Spinal cord (tissue), 10 donors: ENCODE results near the gene ZBTB38. TPM values are rescaled to one million over a fixed set of nuclear protein-coding genes. Genes with fewer than 3 reads are reported as not detected.

Experiments
- DNase-seq, 6 donors: peaks; one replicate each; pipeline versions ENCODE4 v3.0.0 to v3.0.0-alpha.2; 2013 to 2015; ENCODE audit warnings: low spot score in 6 of 6, low read depth in 4 of 6
- H3K27ac ChIP-seq: one replicate; pipeline ENCODE4 v1.5.1; 2013; ENCODE audit warnings: low read depth, low read length, control low read depth
- H3K27me3 ChIP-seq: one replicate; pipeline ENCODE4 v1.6.1; 2013; ENCODE audit warnings: low read length; ENCODE audit not compliant: control insufficient read depth, insufficient read depth
- H3K36me3 ChIP-seq: one replicate; pipeline ENCODE4 v1.6.1; 2013; ENCODE audit warnings: low read length; ENCODE audit not compliant: control insufficient read depth, insufficient read depth
- H3K4me1 ChIP-seq: one replicate; pipeline ENCODE4 v1.6.1; 2013; ENCODE audit warnings: low read length; ENCODE audit not compliant: control insufficient read depth, insufficient read depth
- H3K4me3 ChIP-seq: one replicate; pipeline ENCODE4 v1.5.1; 2013; ENCODE audit warnings: low read depth, low read length, control low read depth
- H3K9me3 ChIP-seq: one replicate; pipeline ENCODE4 v1.6.1; 2013; ENCODE audit warnings: low read length; ENCODE audit not compliant: control insufficient read depth, insufficient read depth
- WGBS: methylation state at CpG from one replicate; pipeline ENCODE4 v1.1.5; 2013; ENCODE audit warnings: missing lambda C conversion rate; ENCODE audit not compliant: insufficient coverage; 5-methylcytosine and 5-hydroxymethylcytosine counted together
- long read RNA-seq, 4 donors: transcript quantifications; one replicate each; lab custom pipeline, GENCODE V29; 2026
- polyA plus RNA-seq, 2 donors: library from polyadenylated mRNA; unstranded; fragments of 120-200 nt; gene quantifications; one replicate each; pipeline ENCODE4 v1.2.1, GENCODE V29; 2013; ENCODE audit not compliant: insufficient read length in 2 of 2
- total RNA-seq, 2 donors: library from RNA; depleted of rRNA in 1 of 2; stranded (reverse); fragments of 120-200 nt in 1 of 2; fragments of >200 nt in 1 of 2; gene quantifications; one replicate each; pipeline versions ENCODE4 v1.2.3 to v1.2.4, GENCODE V29; 2013 to 2014
- donor health status: healthy.

ZBTB38 gene
- total RNA-seq = 100 to 1,000 TPM in 1 of 2 donors, 10 to 100 TPM in 1; 76.8 to 118 TPM
- 10 to 100 TPM; 39.1 to 51.6 TPM for polyA plus RNA-seq
- long read RNA-seq, donor 1, transcript ZBTB38-201 (1 exons, 3,588 nt) = major isoform, 8 of 12 reads
- long read RNA-seq, donor 1, partial matches to known transcripts = 0 of 12 reads
- long read RNA-seq, donor 1, other reads (novel, unspliced or antisense) = 0 of 12 reads
- long read RNA-seq, donor 2, partial matches to known transcripts = 0 of 5 reads
- long read RNA-seq, donor 2, other reads (novel, unspliced or antisense) = 0 of 5 reads
- long read RNA-seq, donor 3, transcript ZBTB38-201 (1 exons, 3,588 nt) = major isoform, 13 of 17 reads
- long read RNA-seq, donor 3, partial matches to known transcripts = 0 of 17 reads
- long read RNA-seq, donor 3, other reads (novel, unspliced or antisense) = 0 of 17 reads
- long read RNA-seq, donor 4, transcript ZBTB38-201 (1 exons, 3,588 nt) = major isoform, 28 of 37 reads
- long read RNA-seq, donor 4, partial matches to known transcripts = 0 of 37 reads
- long read RNA-seq, donor 4, other reads (novel, unspliced or antisense) = 0 of 37 reads

DNA sequence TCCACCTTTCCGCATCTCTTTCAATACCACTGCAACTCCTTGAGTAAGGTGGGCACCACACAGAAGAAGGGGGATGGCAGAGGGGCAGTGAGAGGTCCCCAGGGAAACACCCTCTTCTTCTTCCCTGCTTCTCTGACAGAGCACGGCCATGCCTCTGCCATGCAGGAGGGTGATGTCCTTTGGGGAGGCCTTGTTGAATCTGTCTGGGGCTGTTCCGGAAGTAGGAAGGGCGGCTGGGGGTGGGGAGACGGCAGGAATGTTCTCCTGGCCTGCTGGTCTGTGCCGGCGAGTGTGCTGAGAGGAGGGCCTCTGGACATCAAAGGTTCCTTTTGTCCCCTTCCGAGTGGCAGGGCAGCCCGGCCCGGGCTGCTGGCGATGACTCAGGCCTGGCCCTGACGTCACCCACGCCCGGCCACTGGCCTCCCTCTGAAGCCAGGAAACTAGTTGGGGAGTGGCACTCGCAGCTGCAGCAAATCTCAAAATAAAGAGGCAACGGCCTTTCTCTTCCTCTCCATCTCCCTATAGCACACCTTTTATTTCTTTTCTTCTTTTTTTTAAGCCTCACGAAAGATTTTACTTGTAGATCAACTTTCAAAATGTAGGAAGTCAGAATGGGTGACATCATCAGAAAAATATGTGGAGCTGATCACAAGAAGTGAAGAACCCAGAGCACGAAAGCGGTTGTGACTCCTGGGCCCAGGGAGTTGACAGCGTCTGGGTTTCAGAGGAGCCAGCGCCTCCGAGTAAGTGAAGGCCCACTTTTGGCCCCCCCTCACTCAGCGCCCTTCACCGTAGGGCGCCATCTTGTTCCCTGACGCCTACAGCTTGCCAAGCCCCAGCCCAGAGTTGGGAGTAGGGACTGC is at the start of gene ZBTB38:
Gene ZBTB38 (plus strand): TSS at position 443 of the 863 bp plus-strand sequence. CDS start 73,885 bp downstream, outside the sequence.
- H3K27ac ChIP-seq = peak within 1 kb of the TSS; percentile 93
- peaks cover 20% of the 10 kb centered on the region for H3K4me1 ChIP-seq
- peak within 1 kb of the TSS; percentile 21 for H3K4me3 ChIP-seq

GRCh38 chr3:141320399-141321108 is 47.8 kb upstream of the ZBTB38 start:
- no peak overlapping the region for H3K4me3 ChIP-seq
- no peaks in the 10 kb centered on the region for H3K36me3 ChIP-seq
- no peaks in the 10 kb centered on the region for H3K27me3 ChIP-seq
- DNase-seq = no peak
- no peak overlapping the region for H3K27ac ChIP-seq
- H3K4me1 ChIP-seq = no peaks in the 10 kb centered on the region
- no peaks in the 10 kb centered on the region for H3K9me3 ChIP-seq

More for the DNA sequence above, at the start of gene ZBTB38:
- DNase-seq = peak in 2 of 6 donors; percentile 27 to 76
- Histone ChIP-seq H3K9me3 (peaks cover under 1% of the 10 kb centered on the region), H3K27me3 (no peaks in the 10 kb centered on the region), H3K36me3 (no peaks in the 10 kb centered on the region)
- 24% methylated on average over 15 of the region's 26 CpGs for WGBS

GRCh38 chr3:141321109-141321497 is 47.2 kb upstream of the ZBTB38 start:
- Histone ChIP-seq H3K4me1 (no peaks in the 10 kb centered on the region), H3K36me3 (no peaks in the 10 kb centered on the region), H3K27me3 (no peaks in the 10 kb centered on the region), H3K9me3 (no peaks in the 10 kb centered on the region), H3K4me3 (no peak overlapping the region), H3K27ac (no peak overlapping the region)
- no CpG with 5 or more reads among the region's 1 CpG for WGBS
- no peak for DNase-seq

DNA sequence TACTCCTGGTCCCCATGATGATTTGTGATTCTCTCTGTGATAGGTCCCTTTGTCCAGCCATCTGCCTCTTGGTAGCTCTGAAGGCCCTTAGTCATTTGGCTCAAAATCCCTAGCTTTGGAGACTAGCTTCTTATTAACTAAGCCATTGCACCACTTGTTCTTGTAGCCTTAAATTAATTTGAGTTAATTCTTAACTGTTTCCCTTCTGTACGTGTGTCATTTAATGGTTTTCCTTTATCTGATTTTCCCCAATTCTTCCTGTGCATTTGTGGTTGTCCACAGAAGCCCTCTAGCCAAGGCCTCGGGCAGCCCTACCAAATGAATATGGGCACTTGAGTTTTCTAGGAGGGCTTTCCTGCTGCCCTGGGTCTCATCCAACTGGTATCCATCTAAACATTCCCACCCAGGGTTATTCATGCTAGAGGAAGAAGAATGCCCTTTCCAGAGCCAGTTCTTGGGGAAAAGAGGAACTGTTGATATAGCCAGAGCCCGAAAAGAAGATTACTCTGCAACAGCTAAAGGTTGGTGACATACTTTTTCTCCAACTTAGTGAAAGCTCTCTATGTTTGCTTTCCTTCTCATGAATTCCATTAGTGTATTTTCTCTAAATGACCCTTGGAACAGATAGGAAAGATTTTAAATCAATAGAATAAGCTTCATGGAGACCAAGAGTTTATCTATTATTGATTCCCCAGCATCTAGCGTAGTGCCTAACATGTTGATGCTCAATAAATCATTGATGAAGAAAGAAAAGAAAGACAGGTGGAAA is 44.2 kb upstream of the ZBTB38 start:
- H3K36me3 ChIP-seq = no peaks in the 10 kb centered on the region
- no peaks in the 10 kb centered on the region for H3K27me3 ChIP-seq
- no peaks in the 10 kb centered on the region for H3K4me1 ChIP-seq
- no peak overlapping the region for H3K27ac ChIP-seq
- no peak overlapping the region for H3K4me3 ChIP-seq
- DNase-seq = no peak
- no peaks in the 10 kb centered on the region for H3K9me3 ChIP-seq
- no CpG with 5 or more reads among the region's 4 CpGs for WGBS

DNA sequence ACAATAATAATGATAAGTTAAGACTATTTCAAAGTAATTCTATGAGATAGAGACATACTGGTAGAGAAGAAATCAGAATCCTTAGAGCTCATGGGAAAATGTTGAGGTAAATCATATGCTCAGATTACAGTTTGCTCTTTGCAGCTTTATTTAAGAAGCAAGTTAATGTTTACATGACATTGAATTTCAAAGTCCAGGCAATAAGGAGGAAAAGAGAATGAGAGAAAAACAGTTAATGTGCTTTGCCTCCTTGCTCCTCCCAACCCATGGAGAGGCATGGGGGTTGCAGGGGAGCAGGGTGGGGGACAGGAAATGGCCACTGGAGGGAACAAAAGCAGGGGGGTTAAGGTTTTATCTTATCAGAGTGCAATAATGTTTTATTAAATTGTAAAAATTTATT is 42.2 kb upstream of the ZBTB38 start:
- H3K9me3 ChIP-seq = no peaks in the 10 kb centered on the region
- no peaks in the 10 kb centered on the region for H3K36me3 ChIP-seq
- no peaks in the 10 kb centered on the region for H3K4me1 ChIP-seq
- no peaks in the 10 kb centered on the region for H3K27me3 ChIP-seq
- no peak overlapping the region for H3K4me3 ChIP-seq
- H3K27ac ChIP-seq = no peak overlapping the region
- no peak for DNase-seq

DNA sequence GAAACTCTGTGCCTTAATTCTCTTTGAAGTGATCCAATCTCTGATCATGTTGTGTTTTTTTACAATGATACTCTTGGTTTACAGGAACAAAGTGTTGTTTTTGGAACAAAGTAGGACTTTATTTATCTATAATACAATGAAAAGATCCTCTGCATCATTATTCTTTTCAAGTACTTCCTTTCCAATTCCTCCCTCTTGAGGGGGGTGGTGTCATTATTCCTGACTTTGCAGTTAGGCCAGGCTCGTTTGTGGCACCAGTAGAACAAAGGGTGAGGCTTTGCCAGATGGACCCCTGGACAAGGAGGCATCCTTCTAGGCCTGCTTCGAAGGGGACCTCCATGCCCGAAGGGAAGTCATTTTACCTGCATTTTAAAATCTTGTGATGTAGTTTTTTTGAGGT is 41.7 kb upstream of the ZBTB38 start:
- Histone ChIP-seq H3K4me3 (no peak overlapping the region), H3K36me3 (no peaks in the 10 kb centered on the region)
- 20% methylated on average over 1 of the region's 3 CpGs for WGBS

GRCh38 chr3:141328286-141329166 is 39.8 kb upstream of the ZBTB38 start:
- Histone ChIP-seq H3K36me3 (no peaks in the 10 kb centered on the region), H3K4me3 (no peak overlapping the region), H3K9me3 (no peaks in the 10 kb centered on the region), H3K27me3 (no peaks in the 10 kb centered on the region), H3K27ac (no peak overlapping the region), H3K4me1 (no peaks in the 10 kb centered on the region)
- 69% methylated on average over 6 of the region's 7 CpGs for WGBS
- no peak for DNase-seq

More for the DNA sequence above, 41.7 kb upstream of the ZBTB38 start:
- no peak overlapping the region for H3K27ac ChIP-seq
- DNase-seq = no peak
- H3K9me3 ChIP-seq = no peaks in the 10 kb centered on the region
- H3K27me3 ChIP-seq = no peaks in the 10 kb centered on the region
- H3K4me1 ChIP-seq = no peaks in the 10 kb centered on the region

DNA sequence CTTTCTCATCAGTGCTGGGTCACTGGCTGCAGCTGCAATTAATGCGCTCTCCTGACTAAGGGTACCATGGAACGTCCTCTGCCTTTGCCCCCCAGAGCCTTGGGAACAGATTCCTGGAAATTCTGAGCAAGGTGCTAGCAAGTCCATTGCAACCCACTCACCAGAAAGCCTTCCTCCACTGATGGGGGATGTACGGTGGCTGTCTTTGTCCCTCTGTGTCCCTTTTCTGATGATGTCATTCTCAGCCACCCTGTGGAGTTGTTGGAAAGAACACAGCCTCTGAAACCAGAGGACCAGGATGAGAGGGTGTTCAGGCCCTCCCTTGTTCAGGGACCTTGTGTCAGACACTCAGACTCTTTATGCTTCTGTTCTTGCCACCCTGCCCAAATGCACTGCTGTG is 38.1 kb upstream of the ZBTB38 start:
- no peak overlapping the region for H3K4me3 ChIP-seq
- H3K9me3 ChIP-seq = no peaks in the 10 kb centered on the region
- no peaks in the 10 kb centered on the region for H3K4me1 ChIP-seq
- no peaks in the 10 kb centered on the region for H3K36me3 ChIP-seq
- H3K27me3 ChIP-seq = no peaks in the 10 kb centered on the region
- 88% methylated on average over 2 of the region's 3 CpGs for WGBS
- no peak for DNase-seq
- H3K27ac ChIP-seq = no peak overlapping the region
